Cardiac muscle cell (in vitro differentiated cells and primary cell): Measurements from ENCODE around the gene KLHDC8B. TPM values are rescaled to one million over a fixed set of nuclear protein-coding genes. Genes with fewer than 3 reads are reported as not detected.

Experiments
- DNase-seq, 2 donors: peaks; one replicate each; pipeline versions ENCODE4 v3.0.0 to v3.0.0-alpha.2; 2010 to 2017; ENCODE audit warnings: low read depth in 1 of 2, low spot score in 1 of 2
- H3K27ac ChIP-seq: fragments of 200-600 bp; sonication (generic); 2 replicates; pipeline ENCODE4 v1.5.1; 2016
- H3K27me3 ChIP-seq: fragments of 200-600 bp; sonication (generic); 2 replicates; pipeline ENCODE4 v1.6.0; 2016; ENCODE audit warnings: control low read depth
- H3K36me3 ChIP-seq: fragments of 200-600 bp; sonication (generic); 2 replicates; pipeline ENCODE4 v1.5.1; 2016; ENCODE audit warnings: control low read depth
- H3K4me1 ChIP-seq: fragments of 200-600 bp; sonication (generic); 2 replicates; pipeline ENCODE4 v1.8.1; 2017; ENCODE audit warnings: low read depth, mild to moderate bottlenecking, mixed run types
- H3K4me3 ChIP-seq: fragments of 200-600 bp; sonication (generic); 2 replicates; pipeline ENCODE4 v1.5.1; 2016; ENCODE audit warnings: mild to moderate bottlenecking
- H3K9me3 ChIP-seq: fragments of 200-600 bp; sonication (generic); 2 replicates; pipeline ENCODE4 v1.5.1; 2017; ENCODE audit warnings: low read depth, mild to moderate bottlenecking, control low read depth
- CTCF ChIP-seq: IDR thresholded peaks from 2 replicates; pipeline ENCODE4 v1.5.1; 2012; ENCODE audit warnings: low read depth, mild to moderate bottlenecking, low read length
- polyA plus RNA-seq: library from polyadenylated mRNA; unstranded; fragments of >200 nt; fragmentation: Nextera tagmentation; extraction: Ambion mirVana; gene quantifications from 2 replicates; pipeline ENCODE4 v1.2.1, GENCODE V29; 2016
- total RNA-seq: library from RNA; depleted of rRNA; stranded (reverse); fragments of >200 nt; gene quantifications from 2 replicates; pipeline ENCODE4 v1.2.3, GENCODE V29; 2016

The KLHDC8B gene
- total and polyA plus RNA-seq, 2 experiments from 2014 or later, result 158 to 188 TPM

- peaks cover 15% of the 10 kb centered on the region for H3K4me1 ChIP-seq
- H3K9me3 ChIP-seq, result no peaks in the 10 kb centered on the region
- H3K4me3 ChIP-seq, result peak within 1 kb of the TSS; percentile 39
- H3K27ac ChIP-seq, result peak within 1 kb of the TSS; percentile 98
- peak; percentile 27 for TF ChIP-seq CTCF
- no peaks in the 10 kb centered on the region for H3K27me3 ChIP-seq
- peak; percentile 78 to 87 for DNase-seq
- peaks cover 5% of the 10 kb centered on the region for H3K36me3 ChIP-seq
These were observed 38.8 kb upstream of the KLHDC8B start, which contains the start of gene LAMB2 for GRCh38 chr3:49132437-49133225. Gene LAMB2, minus strand, starts transcription at chr3:49133050. Its CDS starts 183 bp downstream, at chr3:49132867.

GRCh38 chr3:49133226-49133951 is 38.0 kb upstream of the KLHDC8B start:
- Histone ChIP-seq H3K4me3 (peak overlapping the region; percentile 39), H3K4me1 (peaks cover 15% of the 10 kb centered on the region), H3K27me3 (no peaks in the 10 kb centered on the region), H3K27ac (peak overlapping the region; percentile 98), H3K36me3 (peaks cover 1% of the 10 kb centered on the region), H3K9me3 (no peaks in the 10 kb centered on the region)
- no peak for TF ChIP-seq CTCF
- DNase-seq, result peak; percentile 91 to 92

- no peak for TF ChIP-seq CTCF
- Histone ChIP-seq H3K27me3 (no peaks in the 10 kb centered on the region), H3K36me3 (no peaks in the 10 kb centered on the region), H3K4me1 (peaks cover 15% of the 10 kb centered on the region), H3K9me3 (no peaks in the 10 kb centered on the region), H3K27ac (peak overlapping the region; percentile 98), H3K4me3 (no peak overlapping the region)
- no peak for DNase-seq
These were observed 36.7 kb upstream of the KLHDC8B start for GRCh38 chr3:49134471-49135265.

- no peak for TF ChIP-seq CTCF
- Histone ChIP-seq H3K27me3 (no peaks in the 10 kb centered on the region), H3K4me3 (no peak overlapping the region), H3K36me3 (no peaks in the 10 kb centered on the region), H3K27ac (peak overlapping the region; percentile 46), H3K4me1 (peaks cover 15% of the 10 kb centered on the region), H3K9me3 (no peaks in the 10 kb centered on the region)
- no peak for DNase-seq
These were observed 35.9 kb upstream of the KLHDC8B start for GRCh38 chr3:49135499-49135898.

GRCh38 chr3:49140080-49140479 is 31.3 kb upstream of the KLHDC8B start:
- TF ChIP-seq CTCF, result no peak
- Histone ChIP-seq H3K4me1 (no peaks in the 10 kb centered on the region), H3K4me3 (no peak overlapping the region), H3K36me3 (no peaks in the 10 kb centered on the region), H3K27ac (no peak overlapping the region), H3K27me3 (no peaks in the 10 kb centered on the region), H3K9me3 (no peaks in the 10 kb centered on the region)
- DNase-seq, result no peak
